Measurements from ENCODE around the gene RALGAPA1.

RALGAPA1 gene

DNA sequence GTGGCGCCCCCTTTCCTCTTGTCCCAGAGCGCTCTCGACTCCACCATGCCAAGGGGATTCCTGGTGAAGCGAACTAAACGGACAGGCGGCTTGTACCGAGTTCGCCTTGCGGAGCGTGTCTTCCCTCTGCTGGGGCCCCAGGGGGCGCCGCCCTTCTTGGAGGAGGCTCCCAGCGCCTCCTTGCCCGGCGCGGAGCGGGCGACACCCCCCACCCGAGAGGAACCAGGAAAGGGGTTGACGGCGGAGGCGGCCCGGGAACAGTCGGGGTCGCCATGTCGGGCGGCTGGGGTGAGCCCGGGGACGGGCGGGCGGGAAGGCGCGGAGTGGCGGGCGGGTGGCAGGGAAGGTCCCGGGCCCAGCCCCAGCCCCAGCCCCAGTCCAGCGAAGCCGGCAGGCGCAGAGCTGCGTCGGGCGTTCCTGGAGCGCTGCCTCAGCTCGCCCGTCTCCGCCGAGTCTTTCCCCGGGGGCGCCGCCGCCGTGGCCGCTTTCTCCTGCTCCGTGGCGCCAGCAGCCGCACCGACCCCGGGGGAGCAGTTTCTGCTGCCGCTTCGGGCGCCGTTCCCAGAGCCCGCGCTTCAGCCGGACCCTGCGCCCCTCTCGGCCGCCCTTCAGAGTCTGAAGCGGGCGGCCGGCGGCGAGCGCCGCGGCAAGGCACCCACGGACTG is 274.8 kb downstream of the RALGAPA1 start:
- peak; percentile 56 for DNase-seq

DNA sequence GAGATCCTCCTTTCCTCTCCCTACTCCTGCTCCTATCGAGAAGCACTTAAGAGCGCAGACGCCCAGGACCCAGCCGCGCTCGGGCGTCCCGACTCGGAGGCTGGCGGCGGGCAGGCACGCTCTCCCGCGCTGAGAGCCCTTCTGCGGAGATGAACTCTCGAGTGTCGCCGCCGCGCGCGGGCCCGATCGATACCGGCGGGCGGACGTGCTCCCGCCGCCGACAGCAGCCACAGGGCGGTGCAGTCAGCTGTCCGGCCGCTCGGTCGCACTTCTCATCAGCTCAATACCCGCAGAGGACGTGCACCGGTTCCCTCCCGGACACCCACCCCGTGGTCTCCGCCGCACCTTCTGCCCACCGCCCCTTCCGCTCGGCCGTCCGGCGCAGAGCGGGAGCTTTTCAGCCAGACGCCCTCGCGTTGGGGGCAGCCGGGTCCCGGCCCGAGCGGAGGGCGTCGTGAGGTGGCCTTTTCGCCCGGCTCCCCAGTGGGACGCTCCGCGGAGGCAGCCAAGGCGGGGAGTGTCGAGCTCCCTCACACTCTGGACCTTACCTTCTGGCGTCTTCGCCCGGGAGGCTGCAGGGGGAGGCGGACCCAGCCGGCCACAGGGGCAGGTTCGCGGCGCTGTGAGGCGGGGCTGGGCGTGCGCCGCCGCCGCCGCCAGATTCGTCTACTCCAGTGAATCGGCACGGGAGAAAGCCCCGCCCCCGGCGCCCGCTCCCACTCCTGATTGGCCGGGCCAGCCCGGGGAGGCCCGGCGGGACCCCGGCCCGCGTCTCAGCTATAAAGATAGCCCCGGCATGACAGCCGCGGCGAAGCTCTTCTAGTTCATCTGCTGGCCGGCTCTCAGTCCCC is 275.5 kb downstream of the RALGAPA1 start, which contains the start of gene INSM2:
Gene INSM2 (plus strand): TSS at position 808 of the 851 bp plus-strand sequence. CDS start 89 bp downstream, outside the sequence.
- peak; percentile 75 for DNase-seq

DNA sequence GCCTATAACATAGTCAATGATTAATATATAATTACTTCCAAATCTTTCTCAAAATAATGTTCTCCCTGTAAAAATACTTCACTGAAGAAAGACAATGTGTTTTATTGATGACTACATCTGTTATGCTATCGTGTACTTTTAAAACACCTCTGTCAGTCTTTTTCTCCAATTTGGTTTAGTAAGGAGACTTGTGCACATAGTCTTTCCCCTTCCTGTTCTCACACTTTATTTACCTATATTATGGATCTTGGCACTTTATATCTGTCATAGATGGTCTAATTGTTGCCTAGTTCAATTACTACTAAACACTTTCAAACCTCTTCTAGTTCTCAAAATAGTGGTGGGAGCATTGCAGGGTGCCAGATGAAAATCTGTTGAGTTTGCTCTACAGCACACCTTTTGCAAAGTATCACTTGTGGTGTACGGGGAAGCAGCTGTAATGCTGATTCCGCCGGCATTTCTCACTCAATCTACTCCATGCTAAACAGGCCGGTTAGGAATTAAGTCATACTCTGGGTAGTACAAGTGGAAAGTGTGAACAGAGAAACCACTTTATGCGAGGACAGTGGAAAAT is 276.2 kb downstream of the RALGAPA1 start:
- DNase-seq: no peak

DNA sequence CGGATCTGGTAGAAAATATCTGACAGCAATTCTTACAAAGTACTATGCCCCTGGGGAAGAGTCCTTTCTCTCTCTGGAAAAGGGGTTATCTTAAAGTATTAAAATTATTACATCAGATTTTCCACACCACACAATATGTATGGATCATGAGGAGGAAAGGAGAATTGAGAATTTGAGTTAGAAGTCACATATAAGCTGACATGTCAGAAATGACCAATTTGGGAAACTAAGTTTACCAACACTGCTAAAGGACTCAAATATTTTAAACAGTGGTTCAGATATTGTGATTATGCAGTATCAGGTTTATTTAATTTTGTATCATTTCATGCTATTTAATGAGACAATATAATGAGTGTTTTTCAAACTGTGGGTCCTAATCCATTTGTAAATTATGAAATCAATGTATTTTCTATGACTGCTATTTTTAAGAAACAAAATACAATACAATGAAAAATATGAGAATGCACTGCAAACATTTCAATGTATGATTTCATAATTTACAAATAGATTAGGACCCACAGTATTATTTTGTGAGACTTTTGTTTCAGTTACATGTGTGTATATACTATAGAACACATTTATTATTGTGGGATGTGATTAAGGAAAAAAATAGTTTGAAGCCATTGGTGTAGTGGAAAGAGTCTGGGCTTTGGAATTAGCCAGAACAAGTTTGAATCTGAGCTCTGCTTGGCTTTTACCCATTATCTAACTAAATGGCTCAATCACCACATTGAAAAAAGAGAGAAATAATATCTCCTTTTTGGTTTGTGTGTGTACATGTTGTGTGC is 276.9 kb downstream of the RALGAPA1 start:
- DNase-seq: no peak

DNA sequence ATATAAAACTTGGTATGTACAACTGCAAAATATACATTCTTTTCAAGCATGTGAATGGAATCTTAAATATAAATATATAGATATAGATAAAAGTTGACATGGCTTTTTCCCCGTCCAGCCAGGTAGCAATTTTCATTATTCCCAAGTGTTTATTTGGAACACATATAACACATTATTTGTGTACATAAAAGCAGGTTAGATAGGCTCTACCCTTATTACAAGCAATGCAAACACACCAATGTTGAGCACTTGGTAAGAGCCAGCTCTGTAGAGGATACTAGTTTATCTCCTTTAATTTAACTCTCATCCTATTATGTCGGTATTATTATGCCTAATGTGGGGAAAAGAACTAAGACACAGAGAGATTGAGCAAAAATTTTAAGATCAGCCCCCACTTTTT is 282.1 kb downstream of the RALGAPA1 start:
- DNase-seq: no peak

DNA sequence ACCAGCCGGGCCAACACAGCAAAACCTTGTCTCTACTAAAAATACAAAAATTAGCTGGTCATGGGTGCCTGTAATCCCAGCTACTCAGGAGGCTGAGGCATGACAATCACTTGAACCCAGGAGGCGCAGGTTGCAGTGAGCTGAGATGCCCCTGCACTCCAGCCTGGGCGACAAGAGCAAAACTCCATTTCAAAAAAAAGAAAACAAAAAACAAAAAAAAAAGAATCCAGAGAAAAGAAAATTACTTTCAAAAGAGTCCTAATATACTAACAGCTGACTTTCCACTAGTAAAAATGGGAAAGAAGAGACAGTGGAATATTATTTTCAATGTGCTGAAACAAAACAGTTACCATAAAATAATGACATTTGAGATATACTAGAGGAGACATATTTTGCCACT is 283.4 kb downstream of the RALGAPA1 start:
- DNase-seq: no peak

DNA sequence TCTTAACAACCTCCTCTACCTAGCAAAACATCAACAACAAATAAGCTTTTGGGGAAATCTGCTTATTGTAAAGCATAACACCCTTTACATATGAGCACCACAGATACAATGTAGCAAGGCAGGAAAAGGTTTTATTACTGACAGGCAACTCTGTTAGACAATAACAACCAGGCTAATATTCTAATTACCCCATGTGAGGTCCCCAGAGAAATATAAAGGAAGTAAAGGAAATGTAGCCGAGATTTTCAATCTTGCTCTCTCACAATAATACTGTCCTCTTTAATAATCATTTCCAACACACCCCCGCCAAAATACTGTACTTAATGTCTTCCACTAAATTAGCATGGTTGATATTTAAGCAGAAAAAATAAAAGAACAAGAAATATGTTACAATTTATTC is 289.1 kb downstream of the RALGAPA1 start:
- DNase-seq: no peak

DNA sequence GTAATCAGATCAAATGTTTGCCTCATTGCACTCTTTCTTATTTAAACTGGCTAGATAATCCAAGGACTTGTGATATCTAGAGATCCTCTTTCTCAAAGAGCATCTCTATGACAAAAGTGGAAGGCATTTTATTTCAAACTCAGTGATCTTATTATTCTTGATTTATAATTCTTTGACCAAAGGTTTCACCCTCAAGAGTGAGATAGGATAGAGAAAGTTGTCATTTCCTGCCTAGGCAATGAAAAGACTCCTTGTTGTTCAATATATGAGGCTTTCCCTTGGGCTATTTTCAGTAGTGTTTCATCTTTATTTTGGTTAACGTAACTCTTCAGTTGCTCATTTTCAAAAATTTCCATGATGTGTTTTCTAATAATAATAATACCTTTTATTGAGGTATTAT is 293.2 kb downstream of the RALGAPA1 start:
- no peak for DNase-seq

DNA sequence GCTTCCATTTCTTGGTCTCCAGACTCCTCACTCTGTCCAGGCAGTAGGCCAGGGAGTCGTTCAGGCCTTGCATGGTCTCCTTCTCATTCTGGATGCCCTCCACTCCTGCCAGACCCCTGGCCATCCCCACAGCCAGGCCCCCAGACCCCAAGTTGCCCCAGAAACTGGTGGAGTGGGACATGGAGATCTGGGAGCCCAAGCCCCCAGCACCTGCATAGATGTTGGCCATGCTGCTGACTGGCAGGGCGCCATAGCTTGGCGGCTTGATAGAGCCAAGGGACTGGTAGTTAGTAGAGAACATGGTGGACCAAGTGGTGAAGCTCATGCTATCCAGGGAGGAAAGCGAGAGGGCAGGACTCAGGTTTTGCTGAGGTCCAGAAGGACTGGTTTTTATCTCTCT is 296.3 kb downstream of the RALGAPA1 start:
- no peak for DNase-seq

DNA sequence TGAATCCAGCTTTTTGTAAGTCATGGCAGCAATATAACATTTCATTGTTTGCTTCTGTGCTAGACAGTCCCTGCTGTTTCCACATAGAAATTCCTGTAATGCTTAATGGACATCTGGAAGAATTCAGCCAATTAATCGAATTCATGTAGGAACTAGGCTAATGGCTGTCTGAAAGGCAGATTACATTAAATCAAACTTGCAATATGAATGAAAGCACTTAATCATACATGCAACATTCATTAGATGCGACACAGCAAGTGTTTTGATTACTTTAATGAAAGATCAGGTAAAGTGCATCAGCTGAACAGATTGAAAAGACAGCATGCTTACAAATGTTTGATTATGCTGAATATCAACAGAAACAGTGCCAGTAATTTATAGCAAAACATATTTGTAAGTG is 299.2 kb downstream of the RALGAPA1 start:
- no peak for DNase-seq

DNA sequence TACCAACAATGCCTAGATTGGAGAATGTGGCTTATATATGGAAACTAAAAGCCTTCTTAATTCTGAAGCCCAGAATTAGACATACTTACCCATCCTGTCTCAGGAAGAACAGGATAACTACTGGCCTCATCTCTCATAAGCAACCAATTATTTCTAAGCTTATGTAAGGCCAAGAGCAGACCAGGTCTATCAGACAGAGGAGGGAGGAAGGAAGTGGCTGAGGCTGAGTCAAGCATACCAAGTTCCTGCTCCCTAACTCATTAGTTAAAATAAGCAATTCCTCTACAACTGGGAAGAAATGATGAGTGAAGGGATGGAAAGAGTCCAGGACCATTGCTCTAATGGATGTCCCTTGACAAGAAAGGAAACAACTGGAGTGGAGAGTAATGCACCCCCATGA is 302.2 kb downstream of the RALGAPA1 start:
- no peak for DNase-seq

DNA sequence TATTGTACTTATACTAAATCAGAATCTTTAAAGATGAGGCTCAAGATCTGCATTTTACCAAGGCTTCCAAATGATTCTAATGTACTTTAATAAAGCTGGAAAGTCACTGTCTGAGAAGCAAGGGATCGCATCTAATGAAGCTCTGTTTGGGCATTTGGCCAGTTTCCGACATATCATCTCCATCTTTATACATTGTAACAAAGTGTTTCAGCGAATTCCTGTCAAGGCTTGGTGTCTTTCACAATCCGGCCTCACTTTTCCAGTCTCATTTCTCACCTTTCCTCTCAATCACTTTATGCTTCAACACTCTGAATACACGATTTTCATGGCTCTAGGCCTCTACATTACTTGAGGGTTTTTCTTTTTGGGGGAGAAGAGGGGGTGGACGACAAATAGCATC is 302.6 kb downstream of the RALGAPA1 start:
- DNase-seq: no peak

DNA sequence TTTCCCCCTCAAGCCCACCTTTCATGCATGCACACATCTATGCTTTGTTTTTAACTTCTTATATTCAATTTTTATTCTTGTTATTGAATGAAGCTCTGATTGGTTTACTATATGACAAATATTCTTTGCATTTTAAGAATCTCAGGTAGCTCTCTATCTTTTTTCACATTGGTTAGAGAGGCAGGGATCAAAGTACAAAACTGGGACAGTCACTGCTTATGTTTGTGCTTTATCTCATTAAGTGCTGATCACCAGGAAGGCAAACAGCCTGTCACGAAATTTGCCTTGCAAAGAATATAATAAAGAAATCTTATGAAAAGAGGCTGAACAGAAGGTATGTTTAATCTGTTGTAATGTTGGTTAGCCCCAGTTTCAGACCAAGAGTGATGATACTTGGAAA is 304.8 kb downstream of the RALGAPA1 start:
- DNase-seq: no peak

DNA sequence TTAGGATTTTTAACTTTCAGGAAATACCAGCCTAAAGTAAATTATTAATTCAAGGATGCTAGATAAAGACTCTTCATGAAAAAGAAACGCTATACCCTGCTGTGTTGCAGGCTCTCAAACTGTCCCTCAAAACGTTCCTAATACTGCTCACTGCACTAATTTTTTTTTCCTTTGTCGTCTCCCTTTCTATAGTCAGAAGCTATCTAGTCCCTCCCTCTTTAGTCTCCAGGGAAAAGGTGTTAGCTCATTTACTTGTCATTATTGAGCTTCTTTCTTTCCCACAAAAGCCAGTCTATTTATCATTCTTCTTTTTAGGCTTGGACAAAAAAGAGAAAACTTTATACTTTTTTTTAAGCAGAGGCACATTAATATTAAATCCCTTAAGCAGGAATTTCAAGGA is 305.4 kb downstream of the RALGAPA1 start:
- DNase-seq: no peak

DNA sequence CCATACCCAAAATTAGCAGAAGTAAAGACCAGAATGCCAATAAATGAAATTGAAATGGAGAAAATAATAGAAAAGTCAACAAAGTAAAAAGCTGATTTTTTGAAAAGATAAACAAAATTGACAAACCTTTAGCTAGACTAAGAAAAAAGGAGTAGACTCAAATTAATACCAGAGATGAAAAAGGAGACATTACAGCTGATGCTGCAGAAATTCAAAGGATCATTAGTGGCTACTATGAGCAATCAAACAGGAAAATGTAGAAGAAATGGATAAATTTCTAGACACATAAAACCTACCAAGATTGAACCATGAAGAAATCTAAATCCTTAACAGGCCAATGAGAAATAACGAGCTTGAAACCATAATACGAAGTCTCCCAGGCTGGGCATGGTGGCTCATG is 309.9 kb downstream of the RALGAPA1 start:
- DNase-seq: no peak

DNA sequence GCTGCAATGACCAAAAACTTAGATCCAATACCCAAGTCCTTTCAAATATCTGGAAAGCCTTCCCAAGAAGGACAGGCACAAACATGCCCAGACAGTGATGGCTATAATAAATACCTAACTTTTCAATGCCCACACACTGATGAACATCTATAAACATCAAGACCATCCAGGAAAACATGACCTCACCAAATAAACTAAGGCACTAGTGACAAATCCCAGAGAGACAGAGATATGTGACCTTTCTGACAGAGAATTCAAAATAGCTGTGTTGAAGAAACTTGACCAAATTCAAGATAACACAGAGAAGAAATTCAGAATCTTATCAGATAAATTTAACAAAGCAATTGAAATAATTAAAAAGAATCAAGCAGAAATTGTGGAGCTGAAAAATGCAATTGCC is 313.8 kb downstream of the RALGAPA1 start:
- DNase-seq: no peak

DNA sequence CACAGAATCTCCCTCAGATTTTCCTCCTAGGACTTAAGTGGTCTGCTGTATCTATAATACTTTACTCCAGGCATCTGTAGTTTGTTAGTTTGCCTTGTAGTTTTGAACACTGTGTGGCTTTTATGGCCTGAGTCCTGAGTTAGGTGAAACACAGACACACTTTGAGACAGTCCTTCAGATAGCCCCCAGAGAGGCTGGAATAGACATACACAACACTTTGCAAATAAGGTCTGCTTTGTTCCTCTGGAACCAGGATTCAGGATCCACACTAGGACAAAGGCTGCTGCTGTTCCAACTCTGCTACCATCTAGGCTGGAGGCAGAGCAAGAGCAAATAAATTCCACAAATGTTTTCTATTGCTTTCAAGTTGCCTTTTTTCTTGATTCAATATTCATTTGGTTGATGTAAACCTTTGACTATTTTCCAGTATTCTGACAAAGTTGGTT is 316.5 kb downstream of the RALGAPA1 start:
- no peak for DNase-seq
